Loucy (cell line): ENCODE measurements around the gene TCN2.

ENCODE experiments used
- H2AFZ ChIP-seq: fragments of 200-600 bp; sonication (generic); 2 replicates; pipeline ENCODE4 v1.6.0; 2016; ENCODE audit warnings: antibody characterized with exemption, mild to moderate bottlenecking, low read length, moderate library complexity
- H3F3A ChIP-seq: fragments of 200-600 bp; 2 replicates; pipeline ENCODE4 v1.6.0; 2016; ENCODE audit warnings: antibody characterized with exemption, low read depth, mild to moderate bottlenecking
- H3K27me3 ChIP-seq: fragments of 200-600 bp; sonication (generic); 2 replicates; pipeline ENCODE4 v1.6.1; 2014; ENCODE audit warnings: low read length, mild to moderate bottlenecking; ENCODE audit not compliant: insufficient read depth, poor library complexity, severe bottlenecking
- H3K36me3 ChIP-seq: fragments of 200-600 bp; sonication (generic); 2 replicates; pipeline ENCODE4 v1.6.1; 2016; ENCODE audit warnings: low read length; ENCODE audit not compliant: insufficient read depth
- H3K4me1 ChIP-seq: fragments of 200-600 bp; sonication (generic); 2 replicates; pipeline ENCODE4 v1.5.1; 2014; ENCODE audit warnings: low read length, mild to moderate bottlenecking; ENCODE audit not compliant: insufficient read depth, poor library complexity, severe bottlenecking
- H3K4me2 ChIP-seq: fragments of 200-600 bp; sonication (generic); 2 replicates; pipeline ENCODE4 v1.6.0; 2014; ENCODE audit warnings: antibody characterized with exemption, low read length, low read depth, mild to moderate bottlenecking; ENCODE audit not compliant: poor library complexity, severe bottlenecking
- H3K4me3 ChIP-seq: fragments of 200-600 bp; sonication (generic); 2 replicates; pipeline ENCODE4 v1.5.1; 2014; ENCODE audit warnings: low read length, mild to moderate bottlenecking, mixed read lengths; ENCODE audit not compliant: poor library complexity, severe bottlenecking
- H3K79me2 ChIP-seq: fragments of 200-600 bp; sonication (generic); 2 replicates; pipeline ENCODE4 v1.6.1; 2014; ENCODE audit warnings: low read length; ENCODE audit not compliant: insufficient read depth
- H3K9ac ChIP-seq: fragments of 200-600 bp; sonication (generic); 2 replicates; pipeline ENCODE4 v1.6.0; 2014; ENCODE audit warnings: mild to moderate bottlenecking, low read depth, low read length, moderate library complexity; ENCODE audit not compliant: poor library complexity, severe bottlenecking
- H3K9me2 ChIP-seq: fragments of 200-600 bp; sonication (generic); replicated peaks from 2 replicates; pipeline ENCODE4 v1.6.1; 2016; ENCODE audit warnings: low read depth, low read length, mixed read lengths
- H3K9me3 ChIP-seq: fragments of 200-600 bp; sonication (generic); 2 replicates; pipeline ENCODE4 v1.6.1; 2014; ENCODE audit warnings: mild to moderate bottlenecking, antibody characterized with exemption, low read length, low read depth; ENCODE audit not compliant: insufficient read depth
- H4K20me1 ChIP-seq: fragments of 200-600 bp; sonication (generic); 2 replicates; pipeline ENCODE4 v1.6.0; 2014; ENCODE audit warnings: antibody characterized with exemption, low read length, mild to moderate bottlenecking; ENCODE audit not compliant: insufficient read depth, poor library complexity, severe bottlenecking
- CTCF ChIP-seq: fragments of 200-600 bp; sonication (generic); conservative IDR thresholded peaks from 2 replicates; pipeline ENCODE4 v1.5.1; 2014; ENCODE audit warnings: mild to moderate bottlenecking, antibody characterized with exemption, low read length
- EZH2phosphoT487 ChIP-seq: fragments of 200-600 bp; IDR thresholded peaks from 2 replicates; pipeline ENCODE4 v1.6.1; 2018; ENCODE audit warnings: antibody characterized with exemption, mild to moderate bottlenecking, moderate library complexity, borderline replicate concordance

Gene TCN2

GRCh38 chr22:30582788-30583545 lies 24.0 kb upstream of the TCN2 start:
- Histone ChIP-seq H3K36me3 (peaks cover 88% of the 10 kb centered on the region; the same call in 1 of the 2 replicates), H3K4me1 (no peaks in the 10 kb centered on the region)
- TF ChIP-seq CTCF (no peak), EZH2phosphoT487 (no peak)

DNA sequence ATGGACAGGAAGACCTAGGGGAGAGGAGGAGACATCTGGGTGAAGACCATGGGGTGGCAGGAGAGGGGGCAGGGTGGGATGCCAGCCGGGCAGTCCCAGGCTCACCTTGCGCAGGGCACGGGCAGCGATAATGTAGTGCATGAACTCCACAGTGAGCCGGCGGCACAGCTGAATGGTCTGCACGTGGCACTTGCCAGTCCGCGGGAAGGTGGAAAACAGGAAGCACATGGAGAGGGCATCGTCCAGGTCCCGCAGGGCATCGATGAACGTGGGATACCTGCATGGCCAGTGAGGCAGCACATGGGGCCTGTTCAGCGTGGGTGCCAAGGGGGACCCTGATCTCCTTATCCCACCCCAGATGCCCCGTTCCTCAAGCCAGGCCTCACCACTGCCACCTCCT lies 22.5 kb upstream of the TCN2 start:
- Histone ChIP-seq H3K4me3 (no peak overlapping the region), H2AFZ (no peak overlapping the region), H3F3A (no peaks in the 10 kb centered on the region), H3K9me2 (no peaks in the 10 kb centered on the region), H4K20me1 (no peaks in the 10 kb centered on the region), H3K4me2 (no peak overlapping the region), H3K4me1 (no peaks in the 10 kb centered on the region), H3K79me2 (peaks cover 4% of the 10 kb centered on the region; the same call in 1 of the 2 replicates), H3K9me3 (no peaks in the 10 kb centered on the region), H3K36me3 (peaks cover 78% of the 10 kb centered on the region; the same call in 1 of the 2 replicates), H3K27me3 (no peaks in the 10 kb centered on the region), H3K9ac (no peak overlapping the region)
- TF ChIP-seq EZH2phosphoT487, result no peak
- TF ChIP-seq CTCF, result no peak

More at GRCh38 chr22:30582788-30583545, 24.0 kb upstream of the TCN2 start:
- Histone ChIP-seq H3K79me2 (no peaks in the 10 kb centered on the region), H3K9me2 (no peaks in the 10 kb centered on the region), H3K27me3 (no peaks in the 10 kb centered on the region), H3K9ac (no peak overlapping the region), H4K20me1 (no peaks in the 10 kb centered on the region), H3K4me3 (no peak overlapping the region), H3F3A (no peaks in the 10 kb centered on the region), H2AFZ (no peak overlapping the region), H3K9me3 (no peaks in the 10 kb centered on the region), H3K4me2 (no peak overlapping the region)

DNA sequence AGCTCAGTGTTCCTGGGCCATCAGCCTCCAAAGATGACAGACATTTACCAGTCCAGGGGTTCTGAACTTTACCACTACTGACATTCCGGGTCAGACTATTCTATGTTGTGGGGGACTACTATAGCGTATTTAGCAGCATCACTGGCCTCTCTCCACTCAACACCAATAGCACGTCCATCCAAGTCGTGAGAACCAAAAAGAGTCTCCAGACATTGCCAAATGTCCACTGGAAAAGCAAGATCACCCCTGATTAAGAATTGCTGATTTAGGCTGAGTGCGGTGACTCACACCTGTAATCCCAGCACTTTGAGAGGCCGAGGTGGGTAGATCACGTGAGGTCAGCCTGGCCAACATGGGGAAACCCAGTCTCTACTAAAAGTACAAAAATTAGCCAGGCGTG lies 20.6 kb upstream of the TCN2 start:
- Histone ChIP-seq H3K4me1 (peaks cover 17% of the 10 kb centered on the region), H2AFZ (no peak overlapping the region), H3K36me3 (peaks cover 58% of the 10 kb centered on the region; the same call in 1 of the 2 replicates), H3K79me2 (peaks cover 24% of the 10 kb centered on the region), H3F3A (no peaks in the 10 kb centered on the region), H3K9me2 (no peaks in the 10 kb centered on the region), H4K20me1 (no peaks in the 10 kb centered on the region), H3K4me3 (no peak overlapping the region), H3K4me2 (no peak overlapping the region), H3K27me3 (no peaks in the 10 kb centered on the region), H3K9me3 (no peaks in the 10 kb centered on the region), H3K9ac (no peak overlapping the region)
- no peak for TF ChIP-seq CTCF
- TF ChIP-seq EZH2phosphoT487, result no peak
